Neural progenitor cell (in vitro differentiated cells): Measurements from ENCODE around the gene SMG9.

Experiments used
- EZH2 ChIP-seq: fragments of 200-600 bp; sonication (generic); IDR thresholded peaks from 2 replicates; pipeline ENCODE4 v1.6.1; 2017; ENCODE audit warnings: antibody characterized with exemption, mild to moderate bottlenecking, moderate library complexity
- EZH2phosphoT487 ChIP-seq: fragments of 200-600 bp; sonication (generic); IDR thresholded peaks from 2 replicates; pipeline ENCODE4 v1.6.1; 2017; ENCODE audit warnings: antibody characterized with exemption
- TF ChIP-seq, protein P1 (sequence below): fragments of 200-600 bp; sonication (generic); IDR thresholded peaks from 2 replicates; pipeline ENCODE4 v1.5.1; 2017; ENCODE audit warnings: antibody characterized with exemption, mild to moderate bottlenecking

- TF ChIP-seq EZH2phosphoT487 (no peak), EZH2 (no peak)
- TF ChIP-seq, protein P1, sequence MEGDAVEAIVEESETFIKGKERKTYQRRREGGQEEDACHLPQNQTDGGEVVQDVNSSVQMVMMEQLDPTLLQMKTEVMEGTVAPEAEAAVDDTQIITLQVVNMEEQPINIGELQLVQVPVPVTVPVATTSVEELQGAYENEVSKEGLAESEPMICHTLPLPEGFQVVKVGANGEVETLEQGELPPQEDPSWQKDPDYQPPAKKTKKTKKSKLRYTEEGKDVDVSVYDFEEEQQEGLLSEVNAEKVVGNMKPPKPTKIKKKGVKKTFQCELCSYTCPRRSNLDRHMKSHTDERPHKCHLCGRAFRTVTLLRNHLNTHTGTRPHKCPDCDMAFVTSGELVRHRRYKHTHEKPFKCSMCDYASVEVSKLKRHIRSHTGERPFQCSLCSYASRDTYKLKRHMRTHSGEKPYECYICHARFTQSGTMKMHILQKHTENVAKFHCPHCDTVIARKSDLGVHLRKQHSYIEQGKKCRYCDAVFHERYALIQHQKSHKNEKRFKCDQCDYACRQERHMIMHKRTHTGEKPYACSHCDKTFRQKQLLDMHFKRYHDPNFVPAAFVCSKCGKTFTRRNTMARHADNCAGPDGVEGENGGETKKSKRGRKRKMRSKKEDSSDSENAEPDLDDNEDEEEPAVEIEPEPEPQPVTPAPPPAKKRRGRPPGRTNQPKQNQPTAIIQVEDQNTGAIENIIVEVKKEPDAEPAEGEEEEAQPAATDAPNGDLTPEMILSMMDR, result no peak
These were observed 23.4 kb downstream of the SMG9 start for GRCh38 chr19:43731346-43731745.
